Panc1 (cell line): ENCODE results near the gene PSMB11. TPM values are rescaled to one million over a fixed set of nuclear protein-coding genes. Genes with fewer than 3 reads are reported as not detected.
A peak's percentile ranks its signal among the peaks of the same experiment; 100 is the strongest.

ENCODE experiments used
- ATAC-seq: fragments of 200-7000 bp; cut with Tn5 transposase; 2 replicates; pipeline ENCODE4 v1.9.1; 2020; ENCODE audit warnings: mild to moderate bottlenecking, moderate library complexity
- BruUV-seq: library from RNA; stranded (reverse); fragments of 400-500 nt; replicated peaks from 2 replicates; lab custom pipeline; 2021; lab: Mats Ljungman, UMichigan
- CTCF ChIA-PET: fragments of 300-600 bp; sonication (Branson Sonifier 250); formaldehyde crosslinking; loops from one replicate; lab custom pipeline; 2022; ENCODE audit warnings: antibody characterized with exemption; lab: Charles Lee
- POLR2A ChIA-PET: fragments of 300-600 bp; sonication (Branson Sonifier 250); formaldehyde crosslinking; loops from one replicate; lab custom pipeline; 2022; ENCODE audit warnings: antibody characterized with exemption; lab: Charles Lee
- DNase-seq: peaks from one replicate; pipeline ENCODE4 v3.0.0-alpha.2; 2010; ENCODE audit warnings: low read depth, low spot score
- H3K27ac ChIP-seq: 2 replicates; pipeline ENCODE4 v1.5.1; 2011; ENCODE audit warnings: mild to moderate bottlenecking, low read length, inconsistent platforms
- H3K27me3 ChIP-seq: fragments of 200-500 bp; sonication (Bioruptor generic); 2 replicates; pipeline ENCODE4 v1.6.0; 2014; ENCODE audit warnings: low read length, inconsistent platforms; ENCODE audit not compliant: control insufficient read depth, insufficient read depth
- H3K36me3 ChIP-seq: fragments of 200-500 bp; sonication (Bioruptor generic); 2 replicates; pipeline ENCODE4 v1.5.1; 2014; ENCODE audit warnings: inconsistent platforms, mild to moderate bottlenecking, low read length, moderate library complexity; ENCODE audit not compliant: control insufficient read depth, insufficient read depth
- H3K4me1 ChIP-seq: 2 replicates; pipeline ENCODE4 v1.5.1; 2011; ENCODE audit warnings: inconsistent platforms, mild to moderate bottlenecking, low read length, moderate library complexity; ENCODE audit not compliant: control insufficient read depth, insufficient read depth
- H3K4me3 ChIP-seq, 2 experiments: 2 replicates each; pipeline ENCODE4 v1.5.1; 2011 to 2012; ENCODE audit warnings: low read depth in 2 of 2, low read length in 2 of 2, mild to moderate bottlenecking in 2 of 2, inconsistent platforms in 1 of 2, moderate library complexity in 1 of 2
- H3K9me3 ChIP-seq: fragments of 200-500 bp; sonication (Bioruptor generic); 2 replicates; pipeline ENCODE4 v1.5.1; 2014; ENCODE audit warnings: low read depth, mild to moderate bottlenecking, inconsistent platforms, low read length, moderate library complexity; ENCODE audit not compliant: control insufficient read depth, insufficient read depth
- CTCF ChIP-seq: fragments of 450-650 bp; IDR thresholded peaks from 2 replicates; pipeline ENCODE4 v1.5.1; 2017; ENCODE audit warnings: mild to moderate bottlenecking
- POLR2AphosphoS5 ChIP-seq: IDR thresholded peaks from 2 replicates; pipeline ENCODE4 v1.6.1; 2012; ENCODE audit warnings: mild to moderate bottlenecking, low read depth, low read length, moderate library complexity
- REST ChIP-seq, 2 experiments: IDR thresholded peaks; 2 replicates each; pipeline ENCODE4 v1.6.1; 2011 to 2012; ENCODE audit warnings: low read depth in 2 of 2, control low read depth in 1 of 2, low read length in 1 of 2, mild to moderate bottlenecking in 1 of 2, moderate library complexity in 1 of 2; ENCODE audit not compliant: insufficient read depth in 1 of 2
- SIN3A ChIP-seq: IDR thresholded peaks from 2 replicates; pipeline ENCODE4 v1.6.1; 2012; ENCODE audit warnings: low read depth, mild to moderate bottlenecking, low read length, moderate library complexity, borderline replicate concordance; ENCODE audit not compliant: insufficient read depth
- TCF7L2 ChIP-seq: IDR thresholded peaks from 2 replicates; pipeline ENCODE4 v1.6.1; 2011; ENCODE audit warnings: mild to moderate bottlenecking, low read depth, low read length, inconsistent platforms
- in situ Hi-C: cut with HindIII; loops from 2 replicates; pipeline ENCODE4 v1.10.0; 2016; ENCODE audit warnings: low sequenced_read_pairs, low pct_unique_long_range_greater_than_20kb
- intact Hi-C: fragments of 100-400 bp; cut with micrococcal nuclease; formaldehyde crosslinking; loops from one replicate; pipeline ENCODE4 v1.10.0; 2022; ENCODE audit not compliant: unreplicated experiment
- total RNA-seq: library from RNA; stranded (reverse); gene quantifications from one replicate; pipeline ENCODE4 v1.2.1, GENCODE V29; 2021; ENCODE audit not compliant: unreplicated experiment

PSMB11 gene
- total RNA-seq, 1 experiment from 2014 or later: not detected

- CTCF ChIA-PET: interaction anchor here (0.6 to 1.6 kb wide), 14 partner anchors 9 to 156 kb away, joined by 3 to 28 read pairs (median 4); partner anchors contain the start of genes ACIN1 and C14orf119
- DNase-seq: peak; percentile 86
- TF ChIP-seq REST (IDR thresholded peaks at IDR 0.05; ENCODE audit: insufficient read depth in 1 of 2, low read depth in 2 of 2, low read length in 1 of 2): no peak
- TF ChIP-seq CTCF: peak; percentile 95
- no peak for TF ChIP-seq SIN3A
- TF ChIP-seq TCF7L2: no peak
- no peak for TF ChIP-seq POLR2AphosphoS5
- peak overlapping the region; percentile 7; the same call in 1 of the 2 replicates for H3K27ac ChIP-seq
- peaks cover 20% of the 10 kb centered on the region for H3K36me3 ChIP-seq
- H3K9me3 ChIP-seq: no peaks in the 10 kb centered on the region
- intact Hi-C loops (no loop called here), in situ Hi-C loops (no loop called here)
- H3K27me3 ChIP-seq: no peaks in the 10 kb centered on the region
- POLR2A ChIA-PET: interaction anchor here (0.9 to 1.3 kb wide), 2 partner anchors 26 to 40 kb away, joined by 5 to 6 read pairs; partner anchors contain the start of genes ACIN1 and C14orf119
- no peak overlapping the region for H3K4me3 ChIP-seq
- H3K4me1 ChIP-seq: peaks cover 16% of the 10 kb centered on the region
- peak; percentile 88 for ATAC-seq
- TSS peak; percentile 12 for BruUV-seq
Observed at GRCh38 chr14:23068789-23069412, 26.9 kb downstream of the PSMB11 start.

- in situ Hi-C loops (no loop called here), intact Hi-C loops (no loop called here)
- no peak overlapping the region for H3K4me3 ChIP-seq
- no TSS peak for BruUV-seq
- no peaks in the 10 kb centered on the region for H3K9me3 ChIP-seq
- ATAC-seq: no peak
- DNase-seq: no peak
- no peaks in the 10 kb centered on the region for H3K27me3 ChIP-seq
- peak overlapping the region; percentile 7; the same call in 1 of the 2 replicates for H3K27ac ChIP-seq
- CTCF ChIA-PET: interaction anchor here (0.6 to 1.6 kb wide), 11 partner anchors 8 to 155 kb away, joined by 3 to 28 read pairs (median 8); partner anchors contain the start of genes ACIN1 and C14orf119
- H3K36me3 ChIP-seq: peaks cover 18% of the 10 kb centered on the region
- TF ChIP-seq CTCF (no peak), REST (IDR thresholded peaks at IDR 0.05; ENCODE audit: insufficient read depth in 1 of 2, low read depth in 2 of 2, low read length in 1 of 2) (no peak), POLR2AphosphoS5 (no peak), TCF7L2 (no peak), SIN3A (no peak)
- H3K4me1 ChIP-seq: peaks cover 16% of the 10 kb centered on the region
- POLR2A ChIA-PET: interaction anchor here (0.9 to 1.3 kb wide), 2 partner anchors 25 to 39 kb away, joined by 5 to 6 read pairs; partner anchors contain the start of genes ACIN1 and C14orf119
Observed at GRCh38 chr14:23069413-23069806, 27.4 kb downstream of the PSMB11 start.
